Calu3 (cell line): ENCODE results near the gene NR3C1. TPM values are rescaled to one million over a fixed set of nuclear protein-coding genes. Genes with fewer than 3 reads are reported as not detected.

Experiments used
- BruUV-seq: library from RNA; stranded (reverse); fragments of 400-500 nt; replicated peaks from 2 replicates; lab custom pipeline; 2021; lab: Mats Ljungman, UMichigan
- CTCF ChIA-PET: fragments of 300-600 bp; sonication (Branson Sonifier 250); formaldehyde crosslinking; loops from one replicate; lab custom pipeline; 2022; ENCODE audit warnings: antibody characterized with exemption; lab: Charles Lee
- DNase-seq: peaks from one replicate; pipeline ENCODE4 v3.0.0; 2022
- H3K27ac Mint-ChIP-seq: one replicate; pipeline ENCODE4 v1.8.0; 2022; ENCODE audit warnings: mixed read lengths; ENCODE audit not compliant: unreplicated experiment
- H3K27me3 Mint-ChIP-seq: one replicate; pipeline ENCODE4 v1.8.0; 2022; ENCODE audit warnings: mixed read lengths; ENCODE audit not compliant: unreplicated experiment
- H3K36me3 Mint-ChIP-seq: one replicate; pipeline ENCODE4 v1.8.0; 2022; ENCODE audit warnings: mild to moderate bottlenecking, moderate library complexity, mixed read lengths; ENCODE audit not compliant: insufficient read depth, unreplicated experiment
- H3K4me1 Mint-ChIP-seq: one replicate; pipeline ENCODE4 v1.8.0; 2022; ENCODE audit warnings: mild to moderate bottlenecking, low read depth, mixed read lengths; ENCODE audit not compliant: unreplicated experiment
- H3K4me3 Mint-ChIP-seq: one replicate; pipeline ENCODE4 v1.8.0; 2022; ENCODE audit warnings: mild to moderate bottlenecking, low read depth, moderate library complexity, mixed read lengths; ENCODE audit not compliant: unreplicated experiment
- H3K9me3 Mint-ChIP-seq: one replicate; pipeline ENCODE4 v1.8.0; 2022; ENCODE audit warnings: low read depth, mixed read lengths; ENCODE audit not compliant: unreplicated experiment
- intact Hi-C: fragments of 100-400 bp; cut with micrococcal nuclease; formaldehyde crosslinking; loops from one replicate; pipeline ENCODE4 v1.10.0; 2022; ENCODE audit not compliant: unreplicated experiment
- total RNA-seq: library from RNA; stranded (reverse); gene quantifications from 2 replicates; pipeline ENCODE4 v1.2.3, GENCODE V29; 2022
- TF ChIP-seq, protein P1 (sequence below): fragments of 200-600 bp; IDR thresholded peaks from one replicate; pipeline ENCODE4 v1.8.0; 2022; ENCODE audit warnings: antibody characterized with exemption; ENCODE audit not compliant: unreplicated experiment

Gene NR3C1
- total RNA-seq, 1 experiment from 2014 or later: 63.1 TPM

DNA sequence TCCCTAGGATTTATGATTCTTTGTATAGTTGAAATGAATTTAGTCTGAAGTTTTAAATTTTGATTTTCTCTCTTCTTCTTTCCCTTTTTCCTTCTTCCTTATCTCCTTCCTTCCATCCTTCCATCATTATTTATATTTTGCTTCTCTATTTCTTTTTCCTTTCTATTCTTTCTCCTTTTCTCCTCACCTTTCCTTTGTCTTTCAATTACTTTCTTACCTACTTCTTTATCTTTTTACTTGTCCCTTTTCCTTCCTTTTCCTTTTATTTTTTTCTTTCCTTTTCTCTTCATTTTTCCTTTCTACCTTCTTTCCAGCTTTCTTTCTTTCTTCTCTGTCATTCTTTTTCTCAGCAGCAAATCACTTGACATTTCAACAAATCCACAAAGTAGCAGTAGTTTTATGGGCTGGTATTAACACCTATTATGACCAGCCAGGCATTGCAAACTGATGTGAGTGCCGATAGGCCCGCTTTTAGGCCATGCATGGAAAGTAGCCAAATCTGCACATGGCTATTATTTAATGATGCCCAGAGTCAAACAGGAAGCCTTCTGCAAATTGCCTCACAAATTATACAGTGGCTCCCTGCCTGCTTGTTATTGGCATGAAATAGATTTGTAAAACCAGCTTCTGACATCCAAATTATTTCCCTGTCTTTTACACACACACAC is 37.1 kb upstream of the NR3C1 start:
- intact Hi-C loops: no loop called here
- no TSS peak for BruUV-seq
- CTCF ChIA-PET: interaction anchor here (0.5 kb wide), 1 partner anchor 161 kb away, joined by 3 read pairs; no protein-coding TSS in a partner anchor
- H3K9me3 Mint-ChIP-seq: no peaks in the 10 kb centered on the region
- TF ChIP-seq, protein P1, sequence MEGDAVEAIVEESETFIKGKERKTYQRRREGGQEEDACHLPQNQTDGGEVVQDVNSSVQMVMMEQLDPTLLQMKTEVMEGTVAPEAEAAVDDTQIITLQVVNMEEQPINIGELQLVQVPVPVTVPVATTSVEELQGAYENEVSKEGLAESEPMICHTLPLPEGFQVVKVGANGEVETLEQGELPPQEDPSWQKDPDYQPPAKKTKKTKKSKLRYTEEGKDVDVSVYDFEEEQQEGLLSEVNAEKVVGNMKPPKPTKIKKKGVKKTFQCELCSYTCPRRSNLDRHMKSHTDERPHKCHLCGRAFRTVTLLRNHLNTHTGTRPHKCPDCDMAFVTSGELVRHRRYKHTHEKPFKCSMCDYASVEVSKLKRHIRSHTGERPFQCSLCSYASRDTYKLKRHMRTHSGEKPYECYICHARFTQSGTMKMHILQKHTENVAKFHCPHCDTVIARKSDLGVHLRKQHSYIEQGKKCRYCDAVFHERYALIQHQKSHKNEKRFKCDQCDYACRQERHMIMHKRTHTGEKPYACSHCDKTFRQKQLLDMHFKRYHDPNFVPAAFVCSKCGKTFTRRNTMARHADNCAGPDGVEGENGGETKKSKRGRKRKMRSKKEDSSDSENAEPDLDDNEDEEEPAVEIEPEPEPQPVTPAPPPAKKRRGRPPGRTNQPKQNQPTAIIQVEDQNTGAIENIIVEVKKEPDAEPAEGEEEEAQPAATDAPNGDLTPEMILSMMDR: no peak
- H3K27ac Mint-ChIP-seq: no peak overlapping the region
- no peaks in the 10 kb centered on the region for H3K27me3 Mint-ChIP-seq
- no peaks in the 10 kb centered on the region for H3K36me3 Mint-ChIP-seq
- no peak for DNase-seq
- H3K4me3 Mint-ChIP-seq: no peak overlapping the region
- H3K4me1 Mint-ChIP-seq: peaks cover 18% of the 10 kb centered on the region

DNA sequence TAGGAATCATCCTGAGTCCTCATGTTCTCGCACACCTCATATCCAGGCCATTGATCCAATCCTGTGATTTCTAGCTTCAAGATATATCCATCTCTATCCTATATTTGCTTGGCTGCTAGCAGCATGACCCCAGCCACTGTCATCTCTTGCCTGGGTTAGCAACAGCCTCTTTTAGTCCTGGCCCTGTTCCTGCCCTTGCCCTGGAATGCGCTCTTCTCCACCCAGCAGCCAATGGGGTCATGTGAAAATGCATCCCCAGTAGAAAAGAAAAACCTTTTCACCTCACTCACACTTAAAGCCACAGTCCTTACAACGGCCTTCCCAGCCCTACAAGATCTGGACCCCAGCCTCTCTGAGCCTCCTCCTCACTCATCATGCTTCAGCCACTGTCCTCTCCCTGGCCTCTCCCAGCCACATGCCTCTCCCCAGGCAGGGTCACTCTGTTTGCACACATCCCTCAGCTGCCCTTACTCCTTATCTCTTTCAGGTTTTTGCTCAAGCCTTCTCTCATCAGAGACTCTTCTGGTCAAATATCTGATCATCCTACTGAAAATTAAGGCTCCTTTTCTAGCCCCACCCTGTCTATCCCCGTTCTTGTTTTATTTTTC is 34.3 kb upstream of the NR3C1 start:
- Mint-ChIP-seq H3K9me3 (no peaks in the 10 kb centered on the region), H3K4me3 (no peak overlapping the region), H3K27me3 (no peaks in the 10 kb centered on the region), H3K36me3 (no peaks in the 10 kb centered on the region), H3K4me1 (peaks cover 36% of the 10 kb centered on the region), H3K27ac (no peak overlapping the region)
- CTCF ChIA-PET: no interaction called here
- no peak for DNase-seq
- TF ChIP-seq, protein P1: no peak
- BruUV-seq: no TSS peak
- intact Hi-C loops: no loop called here

DNA sequence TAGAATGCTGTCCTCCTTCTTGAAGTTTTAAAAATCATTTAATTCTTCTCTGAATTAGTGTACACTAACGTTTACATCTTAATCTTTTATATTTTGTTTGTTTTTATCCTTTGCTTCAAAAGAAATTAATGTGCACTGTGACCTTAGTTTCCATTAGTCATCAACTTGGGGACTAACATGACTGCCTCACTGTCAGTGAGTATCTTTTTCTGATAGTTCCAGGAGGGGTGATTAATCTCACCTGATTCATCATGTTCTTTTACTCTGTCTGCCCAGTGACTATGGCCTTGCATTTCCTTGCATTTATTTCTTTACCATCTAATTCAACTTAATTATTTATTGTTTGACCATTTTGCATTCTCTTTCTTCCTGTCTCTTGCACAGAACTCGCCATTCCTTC is 33.4 kb upstream of the NR3C1 start:
- no peak overlapping the region for H3K27ac Mint-ChIP-seq
- no peaks in the 10 kb centered on the region for H3K27me3 Mint-ChIP-seq
- no peaks in the 10 kb centered on the region for H3K36me3 Mint-ChIP-seq
- TF ChIP-seq, protein P1: no peak
- CTCF ChIA-PET: no interaction called here
- H3K4me3 Mint-ChIP-seq: no peak overlapping the region
- peaks cover 36% of the 10 kb centered on the region for H3K4me1 Mint-ChIP-seq
- H3K9me3 Mint-ChIP-seq: no peaks in the 10 kb centered on the region
- no peak for DNase-seq
- intact Hi-C loops: no loop called here
- no TSS peak for BruUV-seq

DNA sequence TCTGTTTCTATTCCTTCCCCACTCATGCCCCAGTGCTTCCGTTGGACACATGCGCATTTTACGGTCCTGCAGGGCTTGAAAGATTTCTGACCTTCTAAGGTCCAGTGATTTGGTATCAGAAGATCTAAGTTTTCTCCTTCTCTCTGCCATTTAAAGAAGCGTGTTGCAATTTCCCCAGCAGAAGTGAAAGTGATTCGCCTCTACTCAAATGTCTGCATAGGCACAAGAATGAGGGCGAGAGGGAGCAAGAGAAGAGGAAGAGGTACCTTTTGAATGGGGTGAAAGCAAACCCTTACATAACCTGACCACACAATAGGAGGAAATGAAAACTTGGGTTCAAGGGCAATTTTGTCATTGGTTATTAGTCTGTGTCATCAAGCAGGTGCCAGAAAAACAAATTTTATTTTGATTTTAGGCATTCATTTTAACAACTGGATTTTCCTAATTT is 31.7 kb upstream of the NR3C1 start:
- Mint-ChIP-seq H3K4me3 (no peak overlapping the region), H3K4me1 (peaks cover 29% of the 10 kb centered on the region), H3K27me3 (no peaks in the 10 kb centered on the region), H3K27ac (no peak overlapping the region), H3K9me3 (no peaks in the 10 kb centered on the region), H3K36me3 (no peaks in the 10 kb centered on the region)
- CTCF ChIA-PET: no interaction called here
- BruUV-seq: no TSS peak
- TF ChIP-seq, protein P1: no peak
- intact Hi-C loops: no loop called here
- no peak for DNase-seq
